Measurements from ENCODE around the gene SLC30A3.
A peak's percentile ranks its signal among the peaks of the same experiment; 100 is the strongest.

The SLC30A3 gene

GRCh38 chr2:27250652-27251379 is 12.0 kb downstream of the SLC30A3 start:
- FAIRE-seq (no peak), DNase-seq (ENCODE audit: insufficient read length) (no peak)
- TF ChIP-seq POLR2A (IDR thresholded peaks at IDR 0.05; ENCODE audit: low read depth, low read length) (no peak), POLR2AphosphoS5 (IDR thresholded peaks at IDR 0.05; ENCODE audit: low read depth, low read length) (no peak), TAF1 (IDR thresholded peaks at IDR 0.05; ENCODE audit: borderline replicate concordance, low read depth, low read length) (no peak)

- no peak for FAIRE-seq
- TF ChIP-seq POLR2AphosphoS5 (IDR thresholded peaks at IDR 0.05; ENCODE audit: low read depth, low read length), result no peak
- no peak for TF ChIP-seq POLR2A (IDR thresholded peaks at IDR 0.05; ENCODE audit: low read depth, low read length)
- TF ChIP-seq TAF1 (IDR thresholded peaks at IDR 0.05; ENCODE audit: borderline replicate concordance, low read depth, low read length), result no peak
- peak; percentile 73 for DNase-seq (ENCODE audit: insufficient read length)
Observed at GRCh38 chr2:27249891-27250651, 12.8 kb downstream of the SLC30A3 start.

- no peak for TF ChIP-seq POLR2AphosphoS5 (IDR thresholded peaks at IDR 0.05; ENCODE audit: low read depth, low read length)
- TF ChIP-seq POLR2A (IDR thresholded peaks at IDR 0.05; ENCODE audit: low read depth, low read length), result no peak
- TF ChIP-seq TAF1 (IDR thresholded peaks at IDR 0.05; ENCODE audit: borderline replicate concordance, low read depth, low read length), result no peak
- no peak for FAIRE-seq
- no peak for DNase-seq (ENCODE audit: insufficient read length)
Observed at GRCh38 chr2:27249159-27249890, 13.5 kb downstream of the SLC30A3 start.

- DNase-seq (ENCODE audit: insufficient read length) (no peak), FAIRE-seq (no peak)
- TF ChIP-seq TAF1 (IDR thresholded peaks at IDR 0.05; ENCODE audit: borderline replicate concordance, low read depth, low read length), result no peak
- no peak for TF ChIP-seq POLR2A (IDR thresholded peaks at IDR 0.05; ENCODE audit: low read depth, low read length)
- no peak for TF ChIP-seq POLR2AphosphoS5 (IDR thresholded peaks at IDR 0.05; ENCODE audit: low read depth, low read length)
Observed at GRCh38 chr2:27247893-27248292, 15.0 kb downstream of the SLC30A3 start.

GRCh38 chr2:27245626-27246025 is 17.2 kb downstream of the SLC30A3 start:
- FAIRE-seq (no peak), DNase-seq (ENCODE audit: insufficient read length) (no peak)
- TF ChIP-seq TAF1 (IDR thresholded peaks at IDR 0.05; ENCODE audit: borderline replicate concordance, low read depth, low read length) (no peak), POLR2AphosphoS5 (IDR thresholded peaks at IDR 0.05; ENCODE audit: low read depth, low read length) (no peak), POLR2A (IDR thresholded peaks at IDR 0.05; ENCODE audit: low read depth, low read length) (no peak)

GRCh38 chr2:27245116-27245515 is 17.7 kb downstream of the SLC30A3 start:
- DNase-seq (ENCODE audit: insufficient read length) (no peak), FAIRE-seq (no peak)
- TF ChIP-seq TAF1 (IDR thresholded peaks at IDR 0.05; ENCODE audit: borderline replicate concordance, low read depth, low read length), result no peak
- no peak for TF ChIP-seq POLR2A (IDR thresholded peaks at IDR 0.05; ENCODE audit: low read depth, low read length)
- no peak for TF ChIP-seq POLR2AphosphoS5 (IDR thresholded peaks at IDR 0.05; ENCODE audit: low read depth, low read length)

GRCh38 chr2:27243391-27244130 is 19.3 kb downstream of the SLC30A3 start:
- TF ChIP-seq POLR2A (IDR thresholded peaks at IDR 0.05; ENCODE audit: low read depth, low read length) (no peak), TAF1 (IDR thresholded peaks at IDR 0.05; ENCODE audit: borderline replicate concordance, low read depth, low read length) (no peak), POLR2AphosphoS5 (IDR thresholded peaks at IDR 0.05; ENCODE audit: low read depth, low read length) (no peak)
- FAIRE-seq (no peak), DNase-seq (ENCODE audit: insufficient read length) (no peak)

- no peak for FAIRE-seq
Observed at GRCh38 chr2:27242614-27242951, 20.3 kb downstream of the SLC30A3 start.

GRCh38 chr2:27241761-27242613 is 20.9 kb downstream of the SLC30A3 start:
- FAIRE-seq, result no peak
- TF ChIP-seq TAF1 (IDR thresholded peaks at IDR 0.05; ENCODE audit: borderline replicate concordance, low read depth, low read length) (no peak), POLR2AphosphoS5 (IDR thresholded peaks at IDR 0.05; ENCODE audit: low read depth, low read length) (no peak)
- no peak for DNase-seq (ENCODE audit: insufficient read length)

More at GRCh38 chr2:27242614-27242951, 20.3 kb downstream of the SLC30A3 start:
- DNase-seq (ENCODE audit: insufficient read length), result no peak
- TF ChIP-seq TAF1 (IDR thresholded peaks at IDR 0.05; ENCODE audit: borderline replicate concordance, low read depth, low read length), result no peak
- no peak for TF ChIP-seq POLR2A (IDR thresholded peaks at IDR 0.05; ENCODE audit: low read depth, low read length)
- TF ChIP-seq POLR2AphosphoS5 (IDR thresholded peaks at IDR 0.05; ENCODE audit: low read depth, low read length), result no peak

- no peak for DNase-seq (ENCODE audit: insufficient read length)
- FAIRE-seq, result no peak
- no peak for TF ChIP-seq POLR2AphosphoS5 (IDR thresholded peaks at IDR 0.05; ENCODE audit: low read depth, low read length)
- TF ChIP-seq TAF1 (IDR thresholded peaks at IDR 0.05; ENCODE audit: borderline replicate concordance, low read depth, low read length), result no peak
- TF ChIP-seq POLR2A (IDR thresholded peaks at IDR 0.05; ENCODE audit: low read depth, low read length), result no peak
Observed at GRCh38 chr2:27240406-27240805, 22.4 kb downstream of the SLC30A3 start.

Measured in GM12892 (cell line).